B cell (primary cell): ENCODE measurements around the gene VAMP4. TPM values are rescaled to one million over a fixed set of nuclear protein-coding genes. Genes with fewer than 3 reads are reported as not detected.

Experiments
- ATAC-seq: fragments of 200-7000 bp; cut with Tn5 transposase; one replicate; pipeline ENCODE4 v1.10.0; 2021; ENCODE audit warnings: low read depth, mild to moderate bottlenecking, moderate number of reproducible peaks, moderate library complexity
- CTCF ChIA-PET: fragments of 350-600 bp; sonication (Branson Sonifier 250); formaldehyde crosslinking; loops from one replicate; lab custom pipeline; 2021; ENCODE audit warnings: antibody characterized with exemption, inconsistent platforms; lab: Charles Lee
- POLR2A ChIA-PET: fragments of 350-600 bp; sonication (Branson Sonifier 250); formaldehyde crosslinking; loops from one replicate; lab custom pipeline; 2021; ENCODE audit warnings: antibody characterized with exemption; lab: Charles Lee
- DNase-seq: peaks from one replicate; pipeline ENCODE4 v3.0.0; 2013
- H2AFZ ChIP-seq: 2 replicates; pipeline ENCODE4 v1.6.1; 2012; ENCODE audit warnings: mild to moderate bottlenecking, low read depth, low read length; ENCODE audit not compliant: insufficient read depth, poor library complexity, severe bottlenecking
- H3K27ac ChIP-seq, 2 donors: 1 replicate in 1 of 2; 2 replicates in 1 of 2; pipeline ENCODE4 v1.5.1; 2012 to 2013; ENCODE audit warnings: low read length in 2 of 2, mild to moderate bottlenecking in 2 of 2, moderate library complexity in 1 of 2
- H3K27me3 ChIP-seq, 4 experiments: fragments of 200-600 bp in 1 of 4; sonication (generic) in 1 of 4; replicated peaks in 1 of 4; 1 replicate in 2 of 4; 2 replicates in 2 of 4; pipeline versions ENCODE4 v1.6.1 to v1.7.0; 2013 to 2016; ENCODE audit warnings: low read length in 3 of 4, mild to moderate bottlenecking in 2 of 4, mixed read lengths in 1 of 4, moderate library complexity in 1 of 4; ENCODE audit not compliant: insufficient read depth in 4 of 4, control insufficient read depth in 3 of 4; ENCODE audit errors: control extremely low read depth in 1 of 4
- H3K36me3 ChIP-seq, 2 experiments: replicated peaks in 1 of 2; 1 replicate in 1 of 2; 2 replicates in 1 of 2; pipeline versions ENCODE4 v1.6.1 to v1.7.1; 2013; ENCODE audit warnings: low read length in 1 of 2; ENCODE audit not compliant: insufficient read depth in 2 of 2, control insufficient read depth in 1 of 2; ENCODE audit errors: control extremely low read depth in 1 of 2, extremely low read depth in 1 of 2
- H3K4me1 ChIP-seq, 2 donors: fragments of 200-600 bp in 1 of 2; sonication (generic) in 1 of 2; 1 replicate in 1 of 2; 2 replicates in 1 of 2; pipeline versions ENCODE4 v1.5.1 to v1.6.1; 2013 to 2017; ENCODE audit warnings: low read length in 2 of 2; ENCODE audit not compliant: control insufficient read depth in 2 of 2, insufficient read depth in 2 of 2
- H3K4me2 ChIP-seq: replicated peaks from 2 replicates; pipeline ENCODE3; 2012; ENCODE audit warnings: mild to moderate bottlenecking, low read depth, low read length; ENCODE audit not compliant: poor library complexity, severe bottlenecking
- H3K4me3 ChIP-seq, 5 experiments: fragments of 200-600 bp in 1 of 5; sonication (generic) in 1 of 5; 1 replicate in 3 of 5; 2 replicates in 2 of 5; pipeline versions ENCODE4 v1.5.1 to v1.7.0; 2011 to 2016; ENCODE audit warnings: low read length in 4 of 5, mild to moderate bottlenecking in 4 of 5, low read depth in 2 of 5, control low read depth in 1 of 5, moderate library complexity in 1 of 5; ENCODE audit not compliant: insufficient read depth in 1 of 5; ENCODE audit errors: control extremely low read depth in 1 of 5, extremely low read depth in 1 of 5
- H3K79me2 ChIP-seq: fragments of 200-600 bp; sonication (generic); one replicate; pipeline ENCODE4 v1.6.0; 2016; ENCODE audit warnings: low read length; ENCODE audit not compliant: control insufficient read depth, insufficient read depth
- H3K9ac ChIP-seq: fragments of 200-600 bp; sonication (generic); 2 replicates; pipeline ENCODE4 v1.6.1; 2017; ENCODE audit warnings: mild to moderate bottlenecking, low read length, moderate library complexity
- H3K9me3 ChIP-seq, 3 donors: one replicate each; pipeline versions ENCODE4 v1.6.1 to v1.7.1; 2013; ENCODE audit warnings: low read length in 2 of 3; ENCODE audit not compliant: control insufficient read depth in 2 of 3, insufficient read depth in 1 of 3; ENCODE audit errors: control extremely low read depth in 1 of 3
- H4K20me1 ChIP-seq: 2 replicates; pipeline ENCODE4 v1.6.0; 2012; ENCODE audit warnings: mild to moderate bottlenecking, low read length; ENCODE audit not compliant: insufficient read depth, control insufficient read depth, poor library complexity, severe bottlenecking
- H3K27ac Mint-ChIP-seq: one replicate; pipeline ENCODE4 v1.8.0; 2021; ENCODE audit warnings: mixed read lengths
- H3K27me3 Mint-ChIP-seq: one replicate; pipeline ENCODE4 v1.8.0; 2021; ENCODE audit warnings: mixed read lengths
- H3K4me1 Mint-ChIP-seq: one replicate; pipeline ENCODE4 v1.8.0; 2021; ENCODE audit warnings: mixed read lengths
- H3K4me3 Mint-ChIP-seq: one replicate; pipeline ENCODE4 v1.8.0; 2021; ENCODE audit warnings: mixed read lengths
- H3K9me3 Mint-ChIP-seq: one replicate; pipeline ENCODE4 v1.8.0; 2022; ENCODE audit warnings: mixed read lengths; ENCODE audit not compliant: insufficient read depth
- CTCF ChIP-seq: fragments of 200-600 bp; IDR thresholded peaks from one replicate; pipeline ENCODE4 v1.8.0; 2022; ENCODE audit warnings: antibody characterized with exemption, mild to moderate bottlenecking
- EZH2 ChIP-seq: IDR thresholded peaks from 2 replicates; pipeline ENCODE4 v1.6.1; 2012; ENCODE audit warnings: borderline replicate concordance, low read depth, mild to moderate bottlenecking, moderate library complexity, low read length; ENCODE audit not compliant: insufficient read depth, poor library complexity, severe bottlenecking
- WGBS: methylation state at CpG from one replicate; pipeline ENCODE4 v1.1.5; 2013; ENCODE audit warnings: missing lambda C conversion rate; ENCODE audit not compliant: insufficient coverage; 5-methylcytosine and 5-hydroxymethylcytosine counted together
- intact Hi-C: fragments of 100-400 bp; cut with micrococcal nuclease; formaldehyde crosslinking; loops from one replicate; pipeline ENCODE4 v1.10.0; 2022
- polyA plus RNA-seq: library from polyadenylated mRNA; depleted of rRNA; stranded (reverse); fragments of >200 nt; gene quantifications from 2 replicates; pipeline ENCODE4 v1.2.3, GENCODE V29; 2012
- total RNA-seq, 2 donors: library from RNA; stranded (reverse); fragments of 120-200 nt in 1 of 2; gene quantifications; 1 replicate in 1 of 2; 2 replicates in 1 of 2; pipeline versions ENCODE4 v1.2.3 to v1.2.4, GENCODE V29; 2013 to 2022

VAMP4 gene
- total and polyA plus RNA-seq, 2 donors (not counting 1 experiment from before 2014, with no cell fraction given): 11.6 to 21.8 TPM

GRCh38 chr1:171753182-171753581, 11.3 kb upstream of the VAMP4 start:
- Histone ChIP-seq H2AFZ (no peak overlapping the region), H3K27ac (no peak overlapping the region), H3K4me1 (no peaks in the 10 kb centered on the region), H3K36me3 (no peaks in the 10 kb centered on the region), H4K20me1 (no peaks in the 10 kb centered on the region), H3K4me3 (no peak overlapping the region), H3K79me2 (no peaks in the 10 kb centered on the region), H3K9me3 (no peaks in the 10 kb centered on the region), H3K4me2 (no peak overlapping the region), H3K27me3 (peaks cover 0 to 5% (median 0%) of the 10 kb centered on the region in 4 experiments), H3K9ac (no peak overlapping the region)
- WGBS: no CpG with 5 or more reads among the region's 2 CpGs
- H3K4me3 Mint-ChIP-seq: no peak overlapping the region
- H3K9me3 Mint-ChIP-seq: no peaks in the 10 kb centered on the region
- POLR2A ChIA-PET: no interaction called here
- no peak overlapping the region for H3K27ac Mint-ChIP-seq
- intact Hi-C loops: no loop called here
- CTCF ChIA-PET: no interaction called here
- no peak for DNase-seq
- no peak for ATAC-seq
- H3K27me3 Mint-ChIP-seq: peaks cover 31% of the 10 kb centered on the region
- no peak for TF ChIP-seq CTCF
- no peak for TF ChIP-seq EZH2
- H3K4me1 Mint-ChIP-seq: no peaks in the 10 kb centered on the region

GRCh38 chr1:171751221-171751620, 9.4 kb upstream of the VAMP4 start:
- Histone ChIP-seq H3K4me3 (no peak overlapping the region), H3K27ac (no peak overlapping the region), H2AFZ (no peak overlapping the region), H3K9me3 (no peaks in the 10 kb centered on the region), H3K4me2 (no peak overlapping the region), H4K20me1 (no peaks in the 10 kb centered on the region), H3K79me2 (no peaks in the 10 kb centered on the region), H3K36me3 (no peaks in the 10 kb centered on the region), H3K9ac (no peak overlapping the region), H3K4me1 (no peaks in the 10 kb centered on the region), H3K27me3 (peaks cover 0 to 5% (median 0%) of the 10 kb centered on the region in 4 experiments)
- Mint-ChIP-seq H3K27me3 (peaks cover 22% of the 10 kb centered on the region), H3K4me1 (no peaks in the 10 kb centered on the region), H3K9me3 (no peaks in the 10 kb centered on the region), H3K27ac (no peak overlapping the region), H3K4me3 (no peak overlapping the region)
- CTCF ChIA-PET: no interaction called here
- DNase-seq (no peak), ATAC-seq (no peak)
- WGBS: no CpG with 5 or more reads among the region's 6 CpGs
- POLR2A ChIA-PET: interaction anchor here (1.4 kb wide), 1 partner anchor 9 kb away, joined by 3 read pairs; the partner anchor contains the start of gene VAMP4
- intact Hi-C loops: no loop called here
- TF ChIP-seq CTCF (no peak), EZH2 (no peak)
